Hematopoietic multipotent progenitor cell treated with erythropoietin and hydrocortisone succinate and interleukin-3 and kit ligand, for 15 days (in vitro differentiated cells): ENCODE measurements around the gene ARHGAP6.
"Not testable (repeated sequence)": the region's sequence is repeated elsewhere in the genome, so short reads cannot be mapped to it uniquely, and the experiment has no call there.

Experiments
- DNase-seq: peaks from one replicate; pipeline ENCODE4 v3.0.0-alpha.2; 2015; ENCODE audit warnings: low spot score

The ARHGAP6 gene

GRCh38 chrX:11525685-11526084 is 140.0 kb downstream of the ARHGAP6 start:
- DNase-seq, result no peak

- not testable (repeated sequence) for DNase-seq
Measured at GRCh38 chrX:11519234-11519633, 146.5 kb downstream of the ARHGAP6 start.

GRCh38 chrX:11509786-11510185 is 155.9 kb downstream of the ARHGAP6 start:
- DNase-seq, result no peak

- no peak for DNase-seq
Measured at GRCh38 chrX:11504234-11504633, 161.5 kb downstream of the ARHGAP6 start.

GRCh38 chrX:11499076-11500044 is 166.4 kb downstream of the ARHGAP6 start:
- DNase-seq, result no peak

GRCh38 chrX:11491375-11491774 is 174.3 kb downstream of the ARHGAP6 start:
- DNase-seq, result not testable (repeated sequence)

GRCh38 chrX:11484290-11484689 is 181.4 kb downstream of the ARHGAP6 start:
- no peak for DNase-seq

- DNase-seq, result no peak
Measured at GRCh38 chrX:11481035-11481434, 184.7 kb downstream of the ARHGAP6 start.

- no peak for DNase-seq
Measured at GRCh38 chrX:11480626-11481025, 185.1 kb downstream of the ARHGAP6 start.

GRCh38 chrX:11478911-11479310 is 186.8 kb downstream of the ARHGAP6 start:
- no peak for DNase-seq

GRCh38 chrX:11478026-11478425 is 187.7 kb downstream of the ARHGAP6 start:
- DNase-seq, result no peak

- no peak for DNase-seq
Measured at GRCh38 chrX:11474576-11474975, 191.1 kb downstream of the ARHGAP6 start.

- DNase-seq, result no peak
Measured at GRCh38 chrX:11474021-11474420, 191.7 kb downstream of the ARHGAP6 start.

GRCh38 chrX:11472879-11473278 is 192.8 kb downstream of the ARHGAP6 start:
- DNase-seq, result no peak

GRCh38 chrX:11472381-11472780 is 193.3 kb downstream of the ARHGAP6 start:
- DNase-seq, result no peak

GRCh38 chrX:11470250-11470974 is 195.3 kb downstream of the ARHGAP6 start:
- no peak for DNase-seq

- DNase-seq, result no peak
Measured at GRCh38 chrX:11465648-11466411, 199.9 kb downstream of the ARHGAP6 start.

GRCh38 chrX:11464836-11465463 is 200.8 kb downstream of the ARHGAP6 start:
- no peak for DNase-seq

GRCh38 chrX:11464380-11464779 is 201.3 kb downstream of the ARHGAP6 start:
- peak; percentile 1 for DNase-seq

- peak; percentile 3 for DNase-seq
Measured at GRCh38 chrX:11462648-11463047, 203.1 kb downstream of the ARHGAP6 start.

GRCh38 chrX:11462136-11462535 is 203.6 kb downstream of the ARHGAP6 start:
- no peak for DNase-seq
